ENCODE data around the gene FRMD8.

DNA sequence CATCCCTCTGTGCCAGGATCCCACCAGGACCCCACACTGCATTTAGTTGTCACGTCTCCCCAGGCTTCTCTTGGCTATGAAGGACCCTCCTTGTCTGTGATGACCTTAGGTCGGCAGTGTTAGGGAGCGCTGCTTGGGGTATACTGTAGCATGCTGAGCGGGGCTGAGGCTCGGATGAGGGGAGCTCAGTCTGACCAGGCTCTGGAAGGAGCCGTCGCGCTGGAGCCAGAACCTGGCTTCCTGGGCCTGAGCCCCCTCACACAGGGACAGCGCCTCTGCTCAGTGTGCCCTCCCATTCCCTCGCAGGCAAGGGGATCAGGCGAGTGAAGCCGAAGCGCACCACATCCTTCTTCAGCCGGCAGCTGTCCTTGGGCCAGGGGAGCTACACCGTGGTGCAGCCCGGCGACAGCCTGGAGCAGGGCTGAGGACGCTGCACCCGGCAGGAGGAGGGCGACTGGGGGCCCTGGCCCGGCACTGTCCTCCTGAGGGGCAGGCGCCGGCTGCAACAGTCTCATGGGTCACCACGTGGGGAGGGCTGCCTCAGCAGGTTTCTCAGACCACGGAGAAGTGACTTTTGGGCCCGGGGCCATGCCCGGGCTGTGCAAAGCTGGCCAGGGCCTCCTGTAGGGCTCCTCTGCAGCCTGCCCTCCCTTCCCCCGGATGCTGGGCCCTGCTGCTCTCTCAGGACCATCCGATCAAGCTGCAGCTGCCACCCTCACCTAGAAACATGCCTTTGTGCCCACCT lies 24.7 kb downstream of the FRMD8 start:
- no peak for TF ChIP-seq CTCF (IDR thresholded peaks at IDR 0.05 in 8 of 11, conservative IDR thresholded peaks at IDR 0.05 in 3 of 11)
- TF ChIP-seq POLR2AphosphoS5 (IDR thresholded peaks at IDR 0.05), result peak in 2 of 3 donors; percentile 23 to 67

Data from spleen (tissue), 7 donors.